IMR-90 (cell line): Measurements from ENCODE around the gene URI1. TPM values are rescaled to one million over a fixed set of nuclear protein-coding genes. Genes with fewer than 3 reads are reported as not detected.
A peak's percentile ranks its signal among the peaks of the same experiment; 100 is the strongest.

ENCODE experiments used
- ATAC-seq: fragments of 200-7000 bp; cut with Tn5 transposase; 2 replicates; pipeline ENCODE4 v1.9.1; 2020; ENCODE audit warnings: low read depth, mild to moderate bottlenecking, moderate library complexity
- BruUV-seq: library from RNA; stranded (reverse); fragments of 400-500 nt; replicated peaks from 2 replicates; lab custom pipeline; 2021; lab: Mats Ljungman, UMichigan
- CTCF ChIA-PET: fragments of 300-600 bp; formaldehyde crosslinking; extraction: SDS; loops from one replicate; lab custom pipeline; 2021; ENCODE audit warnings: antibody characterized with exemption; lab: Yijun Ruan, JAX
- POLR2A ChIA-PET: fragments of 300-600 bp; sonication (Branson Sonifier 250); formaldehyde crosslinking; loops from one replicate; lab custom pipeline; 2022; ENCODE audit warnings: antibody characterized with exemption; ENCODE audit not compliant: unreplicated experiment; lab: Charles Lee
- DNase-seq: peaks from one replicate; pipeline ENCODE4 v3.0.0; 2013
- H2AFZ ChIP-seq: replicated peaks from 2 replicates; pipeline ENCODE3; 2013; ENCODE audit warnings: low read length, mild to moderate bottlenecking; ENCODE audit not compliant: poor library complexity
- H2AK5ac ChIP-seq: 2 replicates; pipeline ENCODE4 v1.6.1; 2013; ENCODE audit warnings: low read depth, low read length, inconsistent platforms
- H2AK9ac ChIP-seq: replicated peaks from 2 replicates; pipeline ENCODE3; 2013; ENCODE audit warnings: mild to moderate bottlenecking, low read depth, low read length, moderate library complexity; ENCODE audit not compliant: poor library complexity
- H2BK120ac ChIP-seq: 2 replicates; pipeline ENCODE4 v1.6.1; 2013; ENCODE audit warnings: low read depth, low read length, inconsistent platforms
- H2BK15ac ChIP-seq: 3 replicates; pipeline ENCODE4 v1.6.1; 2013; ENCODE audit warnings: low read depth, low read length, inconsistent platforms
- H2BK20ac ChIP-seq: 2 replicates; pipeline ENCODE4 v1.6.1; 2013; ENCODE audit warnings: low read depth, mild to moderate bottlenecking, inconsistent platforms, low read length, moderate library complexity
- H2BK5ac ChIP-seq: 2 replicates; pipeline ENCODE4 v1.6.1; 2013; ENCODE audit warnings: mild to moderate bottlenecking, low read depth, low read length, inconsistent platforms; ENCODE audit not compliant: poor library complexity, severe bottlenecking
- H3K14ac ChIP-seq: replicated peaks from 2 replicates; pipeline ENCODE4 v1.6.1; 2013; ENCODE audit warnings: low read depth, low read length, inconsistent platforms
- H3K18ac ChIP-seq: 2 replicates; pipeline ENCODE4 v1.6.1; 2013; ENCODE audit warnings: low read depth, low read length, control low read depth
- H3K23ac ChIP-seq: 2 replicates; pipeline ENCODE4 v1.6.1; 2013; ENCODE audit warnings: low read depth, low read length, inconsistent platforms
- H3K27ac ChIP-seq: 2 replicates; pipeline ENCODE4 v1.5.1; 2013; ENCODE audit warnings: mild to moderate bottlenecking, control low read depth, low read length; ENCODE audit not compliant: insufficient read depth
- H3K27me3 ChIP-seq: 2 replicates; pipeline ENCODE4 v1.6.1; 2013; ENCODE audit warnings: low read length; ENCODE audit not compliant: control insufficient read depth, insufficient read depth
- H3K36me3 ChIP-seq: 2 replicates; pipeline ENCODE4 v1.6.1; 2013; ENCODE audit warnings: low read length, mixed read lengths; ENCODE audit not compliant: control insufficient read depth, insufficient read depth
- H3K4ac ChIP-seq: 2 replicates; pipeline ENCODE4 v1.6.1; 2013; ENCODE audit warnings: low read depth, low read length, inconsistent platforms
- H3K4me1 ChIP-seq: 2 replicates; pipeline ENCODE4 v1.6.1; 2013; ENCODE audit warnings: low read length, mixed read lengths; ENCODE audit not compliant: control insufficient read depth, insufficient read depth
- H3K4me2 ChIP-seq: 2 replicates; pipeline ENCODE4 v1.6.1; 2013; ENCODE audit warnings: low read depth, mild to moderate bottlenecking, control low read depth, low read length, moderate library complexity
- H3K4me3 ChIP-seq: 2 replicates; pipeline ENCODE4 v1.5.1; 2013; ENCODE audit warnings: low read depth, mild to moderate bottlenecking, control low read depth, low read length, moderate library complexity; ENCODE audit not compliant: insufficient read depth
- H3K56ac ChIP-seq: 2 replicates; pipeline ENCODE4 v1.6.1; 2013; ENCODE audit warnings: low read length, inconsistent platforms; ENCODE audit not compliant: insufficient read depth; ENCODE audit errors: extremely low read depth
- H3K79me1 ChIP-seq, 2 experiments: 2 replicates each; pipeline ENCODE4 v1.6.1; 2013; ENCODE audit warnings: low read length in 2 of 2, inconsistent platforms in 1 of 2, low read depth in 1 of 2
- H3K9ac ChIP-seq: 2 replicates; pipeline ENCODE4 v1.6.1; 2013; ENCODE audit warnings: low read depth, low read length, control low read depth
- H3K9me1 ChIP-seq: 2 replicates; pipeline ENCODE4 v1.6.1; 2013; ENCODE audit warnings: low read length, inconsistent platforms; ENCODE audit not compliant: insufficient read depth
- H3K9me3 ChIP-seq: 2 replicates; pipeline ENCODE4 v1.6.1; 2013; ENCODE audit warnings: low read length; ENCODE audit not compliant: control insufficient read depth, insufficient read depth
- H4K20me1 ChIP-seq: 2 replicates; pipeline ENCODE4 v1.6.1; 2013; ENCODE audit warnings: low read length, inconsistent platforms; ENCODE audit not compliant: insufficient read depth
- H4K5ac ChIP-seq: 2 replicates; pipeline ENCODE4 v1.6.1; 2013; ENCODE audit warnings: mild to moderate bottlenecking, low read depth, low read length, control low read depth
- H4K8ac ChIP-seq, 2 experiments: 2 replicates each; pipeline ENCODE4 v1.6.1; 2013; ENCODE audit warnings: low read depth in 2 of 2, low read length in 2 of 2, control low read depth in 1 of 2, inconsistent platforms in 1 of 2
- H4K91ac ChIP-seq: 2 replicates; pipeline ENCODE4 v1.6.1; 2013; ENCODE audit warnings: low read depth, low read length, inconsistent platforms; ENCODE audit not compliant: insufficient read depth
- CEBPB ChIP-seq: IDR thresholded peaks from 2 replicates; pipeline ENCODE4 v1.6.1; 2012; ENCODE audit warnings: low read depth, low read length, improper control_type of control experiment
- ELK1 ChIP-seq: fragments of 150-350 bp; IDR thresholded peaks from 2 replicates; pipeline ENCODE4 v1.6.1; 2016; ENCODE audit warnings: low read depth, mild to moderate bottlenecking, low read length, moderate library complexity, borderline replicate concordance
- MAZ ChIP-seq: IDR thresholded peaks from 2 replicates; pipeline ENCODE4 v1.6.1; 2012; ENCODE audit warnings: low read depth, mild to moderate bottlenecking, low read length, improper control_type of control experiment, moderate library complexity, borderline replicate concordance
- RAD21 ChIP-seq: IDR thresholded peaks from 2 replicates; pipeline ENCODE4 v1.6.1; 2012; ENCODE audit warnings: low read length, improper control_type of control experiment
- WGBS, 2 experiments: methylation state at CpG; one replicate each; pipeline versions ENCODE4 v1.1.5 to v1.1.7; 2013; ENCODE audit warnings: missing lambda C conversion rate in 2 of 2; ENCODE audit not compliant: insufficient read length in 1 of 2; ENCODE audit errors: extremely low coverage in 2 of 2; 5-methylcytosine and 5-hydroxymethylcytosine counted together
- dilution Hi-C: fragments of 300-500 bp; cut with HindIII; formaldehyde crosslinking; loops from one replicate; pipeline ENCODE4 v1.14.3; 2018; ENCODE audit warnings: low sequenced_read_pairs; ENCODE audit not compliant: unreplicated experiment
- in situ Hi-C: fragments of 300-500 bp; cut with MboI; formaldehyde crosslinking; loops from 3 replicates; pipeline ENCODE4 v1.14.3; 2019; ENCODE audit warnings: low sequenced_read_pairs, inconsistent platforms, mixed read lengths
- intact Hi-C: fragments of 100-400 bp; cut with micrococcal nuclease; formaldehyde crosslinking; loops from 2 replicates; pipeline ENCODE4 v1.10.0; 2022
- polyA plus RNA-seq, 3 experiments: library from polyadenylated mRNA; depleted of rRNA; stranded (reverse); fragments of >200 nt; gene quantifications; 2 replicates each; pipeline ENCODE4 v1.2.3, GENCODE V29; 2012; ENCODE audit warnings: low replicate concordance in 1 of 3
- total RNA-seq: library from RNA; depleted of rRNA; stranded (reverse); fragments of >200 nt; gene quantifications from 2 replicates; pipeline ENCODE4 v1.2.3, GENCODE V29; 2012

URI1 gene
- total and polyA plus RNA-seq, 2 of the 4 experiments (the other 2 are of a cell fraction) = 43.2 to 45.3 TPM

GRCh38 chr19:29945433-29945832 lies 3.4 kb downstream of the URI1 start:
- Histone ChIP-seq H4K91ac (no peak overlapping the region), H3K23ac (no peak overlapping the region), H3K4ac (no peak overlapping the region), H3K9ac (no peak overlapping the region), H3K27ac (no peak overlapping the region), H3K9me3 (no peaks in the 10 kb centered on the region), H2BK20ac (no peak overlapping the region), H2BK120ac (no peak overlapping the region), H2AK9ac (no peak overlapping the region), H3K56ac (no peak overlapping the region), H3K79me1 (peaks cover 11 to 43% of the 10 kb centered on the region in 2 experiments; a peak in 3 of 4 replicates), H4K5ac (no peak overlapping the region), H3K4me1 (peaks cover 8% of the 10 kb centered on the region), H3K18ac (no peak overlapping the region), H3K4me2 (peak overlapping the region; percentile 84; the same call in 1 of the 2 replicates), H2BK5ac (peak overlapping the region; percentile 49), H3K14ac (no peak overlapping the region), H3K36me3 (no peaks in the 10 kb centered on the region), H3K27me3 (no peaks in the 10 kb centered on the region), H2AK5ac (no peak overlapping the region), H3K9me1 (peaks cover 7% of the 10 kb centered on the region; the same call in 1 of the 2 replicates), H4K8ac (no peak overlapping the region), H4K20me1 (peaks cover 37% of the 10 kb centered on the region), H2AFZ (no peak overlapping the region), H2BK15ac (no peak overlapping the region), H3K4me3 (no peak overlapping the region; the same call in 1 of the 2 replicates)
- no peak for TF ChIP-seq RAD21
- no peak for TF ChIP-seq ELK1
- TF ChIP-seq MAZ = no peak
- no peak for TF ChIP-seq CEBPB
- DNase-seq (peak; percentile 24), ATAC-seq (peak; percentile 3; the same call in 1 of the 2 replicates)
- in situ Hi-C loops = no loop called here
- intact Hi-C loops = loop anchor here (10.0 kb wide), 1 partner anchor 279 kb away; no protein-coding TSS in a partner anchor
- no TSS peak for BruUV-seq
- WGBS, 2 experiments = no CpG with 5 or more reads among the region's 4 CpGs
- POLR2A ChIA-PET = interaction anchor here (0.6 kb wide), 1 partner anchor 1369 kb away, joined by 3 read pairs; no protein-coding TSS in a partner anchor
- CTCF ChIA-PET = interaction anchor here (0.6 to 2.6 kb wide), 2 partner anchors 22 to 212 kb away, joined by 4 to 8 read pairs; no protein-coding TSS in a partner anchor
- dilution Hi-C loops = no loop called here
